Endothelial cell of umbilical vein (primary cell): ENCODE data around the gene SH3RF1. TPM values are rescaled to one million over a fixed set of nuclear protein-coding genes. Genes with fewer than 3 reads are reported as not detected.

ENCODE experiments used
- BruUV-seq: library from RNA; stranded (reverse); fragments of 400-500 nt; replicated peaks from 2 replicates; lab custom pipeline; 2021; lab: Mats Ljungman, UMichigan
- CTCF ChIA-PET: fragments of 300-600, 350-600 bp; sonication (Branson Sonifier 250); formaldehyde crosslinking; loops from one replicate; lab custom pipeline; 2021; ENCODE audit warnings: antibody characterized with exemption, inconsistent platforms; lab: Charles Lee
- POLR2A ChIA-PET: fragments of 300-600, 350-600 bp; sonication (Branson Sonifier 250); formaldehyde crosslinking; loops from one replicate; lab custom pipeline; 2021; ENCODE audit warnings: antibody characterized with exemption, inconsistent platforms; lab: Charles Lee
- DNase-seq: peaks from one replicate; pipeline ENCODE4 v3.0.0-alpha.2; 2011; ENCODE audit warnings: low read depth, low spot score
- FAIRE-seq: peaks from 2 replicates; lab custom pipeline; 2011; peaks lifted over from hg19 to GRCh38; lab: Jason Lieb, UNC
- H2AFZ ChIP-seq: 2 replicates; pipeline ENCODE4 v1.6.0; 2012; ENCODE audit warnings: low read depth, low read length, control low read depth, inconsistent platforms
- H3K27ac ChIP-seq: 2 replicates; pipeline ENCODE4 v1.5.1; 2011; ENCODE audit warnings: low read depth, mild to moderate bottlenecking, control low read depth, low read length, moderate library complexity; ENCODE audit not compliant: insufficient read depth
- H3K27me3 ChIP-seq, 2 experiments: 2 replicates each; pipeline versions ENCODE4 v1.6.0 to v1.6.1; 2011; ENCODE audit warnings: low read length in 2 of 2, mixed read lengths in 1 of 2; ENCODE audit not compliant: control insufficient read depth in 2 of 2, insufficient read depth in 2 of 2
- H3K36me3 ChIP-seq, 2 experiments: 2 replicates in 1 of 2; 3 replicates in 1 of 2; pipeline ENCODE4 v1.5.1; 2011; ENCODE audit warnings: low read length in 2 of 2, mild to moderate bottlenecking in 1 of 2, moderate library complexity in 1 of 2; ENCODE audit not compliant: control insufficient read depth in 2 of 2, insufficient read depth in 2 of 2; ENCODE audit errors: extremely low read depth in 1 of 2
- H3K4me1 ChIP-seq: 3 replicates; pipeline ENCODE4 v1.5.1; 2011; ENCODE audit warnings: mild to moderate bottlenecking, low read length; ENCODE audit not compliant: control insufficient read depth, insufficient read depth; ENCODE audit errors: extremely low read depth
- H3K4me2 ChIP-seq: 2 replicates; pipeline ENCODE4 v1.6.1; 2011; ENCODE audit warnings: low read length, control low read depth, mixed read lengths; ENCODE audit not compliant: insufficient read depth
- H3K4me3 ChIP-seq, 3 experiments: fragments of 200-600 bp in 1 of 3; sonication (generic), shearing (Covaris generic) in 1 of 3; replicated peaks in 1 of 3; 2 replicates each; pipeline ENCODE4 v1.5.1; 2011 to 2016; ENCODE audit warnings: control low read depth in 3 of 3, low read length in 3 of 3, mild to moderate bottlenecking in 2 of 3, inconsistent platforms in 1 of 3, low read depth in 1 of 3, moderate library complexity in 1 of 3; ENCODE audit not compliant: insufficient read depth in 1 of 3
- H3K79me2 ChIP-seq: 2 replicates; pipeline ENCODE4 v1.6.0; 2012; ENCODE audit warnings: low read length, inconsistent platforms; ENCODE audit not compliant: control insufficient read depth, insufficient read depth
- H3K9ac ChIP-seq: replicated peaks from 2 replicates; pipeline ENCODE3; 2011; ENCODE audit warnings: low read length, control low read depth; ENCODE audit not compliant: insufficient read depth; ENCODE audit errors: extremely low read depth
- H3K9me1 ChIP-seq: replicated peaks from 3 replicates; pipeline ENCODE4 v1.6.0; 2011; ENCODE audit warnings: mild to moderate bottlenecking, low read length; ENCODE audit not compliant: control insufficient read depth, insufficient read depth; ENCODE audit errors: extremely low read depth
- H3K9me3 ChIP-seq: replicated peaks from 2 replicates; pipeline ENCODE4 v1.5.1; 2012; ENCODE audit warnings: low read length, inconsistent platforms; ENCODE audit not compliant: control insufficient read depth, insufficient read depth
- H4K20me1 ChIP-seq: replicated peaks from 2 replicates; pipeline ENCODE3; 2011; ENCODE audit warnings: mild to moderate bottlenecking, low read length; ENCODE audit not compliant: control insufficient read depth, insufficient read depth; ENCODE audit errors: extremely low read depth
- CTCF ChIP-seq, 2 donors: IDR thresholded peaks; 1 replicate in 1 of 2; 2 replicates in 1 of 2; pipeline ENCODE4 v1.5.1; 2011; ENCODE audit warnings: low read length in 2 of 2, mild to moderate bottlenecking in 2 of 2, moderate library complexity in 2 of 2, control low read depth in 1 of 2, inconsistent platforms in 1 of 2, low read depth in 1 of 2; ENCODE audit not compliant: insufficient read depth in 1 of 2; ENCODE audit errors: extremely low read depth in 1 of 2
- EZH2 ChIP-seq: IDR thresholded peaks from 2 replicates; pipeline ENCODE4 v1.6.1; 2012; ENCODE audit warnings: borderline replicate concordance, low read depth, mild to moderate bottlenecking, moderate library complexity, low read length, inconsistent platforms; ENCODE audit not compliant: severe bottlenecking
- FOS ChIP-seq: IDR thresholded peaks from 2 replicates; pipeline ENCODE4 v1.6.1; 2011; ENCODE audit warnings: mild to moderate bottlenecking, low read length, moderate library complexity, borderline replicate concordance; ENCODE audit not compliant: insufficient read depth
- GATA2 ChIP-seq: IDR thresholded peaks from 2 replicates; pipeline ENCODE4 v1.7.0; 2011; ENCODE audit warnings: low read depth, mild to moderate bottlenecking, moderate library complexity, mixed read lengths, low read length; ENCODE audit not compliant: insufficient read length, insufficient read depth
- JUN ChIP-seq: IDR thresholded peaks from 2 replicates; pipeline ENCODE4 v1.6.1; 2011; ENCODE audit warnings: borderline replicate concordance, low read depth; ENCODE audit not compliant: insufficient read length, insufficient read depth
- MAX ChIP-seq: IDR thresholded peaks from 2 replicates; pipeline ENCODE4 v1.6.1; 2011; ENCODE audit not compliant: insufficient read depth, insufficient read length
- MYC ChIP-seq: IDR thresholded peaks from one replicate; pipeline ENCODE4 v1.6.1; 2011; ENCODE audit warnings: mild to moderate bottlenecking, low read depth, low read length
- POLR2A ChIP-seq: IDR thresholded peaks from 2 replicates; pipeline ENCODE4 v1.6.1; 2012; ENCODE audit warnings: low read depth, mild to moderate bottlenecking, control low read depth, low read length
- POLR2AphosphoS5 ChIP-seq: IDR thresholded peaks from 2 replicates; pipeline ENCODE4 v1.6.1; 2012; ENCODE audit warnings: low read depth, mild to moderate bottlenecking, control low read depth, low read length, moderate library complexity; ENCODE audit not compliant: insufficient read depth
- dilution Hi-C: fragments of 300-500 bp; cut with MboI; formaldehyde crosslinking; loops from one replicate; pipeline ENCODE4 v1.15.0; 2019; ENCODE audit warnings: low sequenced_read_pairs; ENCODE audit not compliant: extremely low pct_ligation_motif_present
- intact Hi-C: fragments of 100-400 bp; cut with micrococcal nuclease; formaldehyde crosslinking; loops from one replicate; pipeline ENCODE4 v1.10.0; 2022
- polyA plus RNA-seq, 4 experiments: library from polyadenylated mRNA; depleted of rRNA in 3 of 4; stranded (reverse) in 3 of 4; unstranded in 1 of 4; fragments of >200 nt; gene quantifications; 2 replicates each; pipeline versions ENCODE4 v1.2.1 to v1.2.3, GENCODE V29; 2011 to 2012; ENCODE audit warnings: missing spikeins in 1 of 4
- total RNA-seq: library from RNA; stranded (reverse); gene quantifications from 2 replicates; pipeline ENCODE4 v1.2.3, GENCODE V29; 2021

The SH3RF1 gene
- total and polyA plus RNA-seq, 2 donors (not counting 3 experiments of a cell fraction or from before 2014, with no cell fraction given), result 16.2 to 24.9 TPM

DNA sequence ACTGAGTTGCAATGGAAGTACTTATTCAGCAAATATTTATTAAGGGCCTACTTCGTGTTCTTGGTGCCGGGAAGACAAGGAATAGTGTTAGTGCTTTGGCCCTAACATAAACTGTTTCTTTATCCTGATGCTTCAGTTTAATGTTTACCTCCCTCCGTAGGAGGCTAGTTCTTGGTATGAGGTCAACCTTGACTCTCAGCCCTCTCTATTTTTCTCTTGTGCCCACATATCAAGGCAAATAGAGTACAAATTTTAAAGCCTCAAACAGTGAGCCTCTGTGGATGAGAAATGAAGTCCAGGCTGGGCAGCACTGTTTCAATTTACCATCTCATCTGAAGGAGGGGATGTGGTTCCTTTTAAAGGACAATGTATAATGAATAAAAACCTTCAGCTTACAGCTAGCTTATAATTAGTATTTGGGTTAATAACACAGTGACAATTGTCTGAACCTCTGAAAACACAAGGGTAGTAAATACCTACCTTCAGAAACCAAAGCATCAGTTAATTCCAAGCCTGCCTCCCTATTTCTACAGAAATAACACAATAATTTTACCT lies 68.5 kb downstream of the SH3RF1 start:
- H3K79me2 ChIP-seq, result peaks cover 75% of the 10 kb centered on the region
- dilution Hi-C loops (no loop called here), intact Hi-C loops (loop anchor here (2.0 to 5.0 kb wide), 2 partner anchors 23 to 45 kb away; no protein-coding TSS in a partner anchor)
- TF ChIP-seq POLR2AphosphoS5 (no peak), EZH2 (no peak), MYC (no peak), CTCF (IDR thresholded peaks at IDR 0.05; ENCODE audit: extremely low read depth in 1 of 2, insufficient read depth in 1 of 2, low read depth in 1 of 2, low read length in 2 of 2) (no peak), MAX (no peak), JUN (no peak), POLR2A (no peak), FOS (no peak), GATA2 (no peak)
- ChIA-PET CTCF (interaction anchor here (0.8 to 2.0 kb wide), 9 partner anchors 9 to 192 kb away, joined by 3 to 8 read pairs (median 4); partner anchors contain the start of gene CBR4), POLR2A (no interaction called here)
- no peak overlapping the region for H2AFZ ChIP-seq
- DNase-seq (peak; percentile 45), FAIRE-seq (no peak)
- H3K4me1 ChIP-seq, result peaks cover 18% of the 10 kb centered on the region
- no peaks in the 10 kb centered on the region for H4K20me1 ChIP-seq
- H3K4me3 ChIP-seq, result no peak overlapping the region
- no peaks in the 10 kb centered on the region for H3K9me1 ChIP-seq
- H3K27me3 ChIP-seq, result no peaks in the 10 kb centered on the region
- no TSS peak for BruUV-seq
- no peaks in the 10 kb centered on the region for H3K36me3 ChIP-seq
- H3K27ac ChIP-seq, result peak overlapping the region; percentile 86
- peak overlapping the region; percentile 82 for H3K4me2 ChIP-seq
- peak overlapping the region; percentile 54 for H3K9ac ChIP-seq
- no peaks in the 10 kb centered on the region for H3K9me3 ChIP-seq
